ENCODE results near the gene ABR.

- TF ChIP-seq CTCF (IDR thresholded peaks at IDR 0.05): no peak
- TF ChIP-seq POLR2AphosphoS5 (IDR thresholded peaks at IDR 0.05; ENCODE audit: low read depth, low read length): no peak
- TF ChIP-seq SIN3A (IDR thresholded peaks at IDR 0.05; ENCODE audit: borderline replicate concordance, insufficient read depth, low read depth, low read length): no peak
- TF ChIP-seq REST (IDR thresholded peaks at IDR 0.05; ENCODE audit: insufficient read depth in 1 of 2, low read depth in 2 of 2, low read length in 1 of 2): no peak
Observed at GRCh38 chr17:1158879-1159278, 20.9 kb downstream of the ABR start.
